Fibroblast of skin of right quadriceps (primary cell): Measurements from ENCODE around the gene MBD3.

Experiments
- DNase-seq: peaks from one replicate; pipeline ENCODE4 v3.0.0-alpha.2; 2013

Gene MBD3

GRCh38 chr19:1592024-1592754 lies 476 bp downstream of the MBD3 start:
- DNase-seq = peak; percentile 91

- DNase-seq = peak; percentile 7
Observed at GRCh38 chr19:1591421-1592023, 1.1 kb downstream of the MBD3 start.

- peak; percentile 21 for DNase-seq
Observed at GRCh38 chr19:1590641-1591397, 1.8 kb downstream of the MBD3 start.

- no peak for DNase-seq
Observed at GRCh38 chr19:1587872-1588271, 4.8 kb downstream of the MBD3 start.

GRCh38 chr19:1585243-1585580 lies 7.5 kb downstream of the MBD3 start:
- no peak for DNase-seq

DNA sequence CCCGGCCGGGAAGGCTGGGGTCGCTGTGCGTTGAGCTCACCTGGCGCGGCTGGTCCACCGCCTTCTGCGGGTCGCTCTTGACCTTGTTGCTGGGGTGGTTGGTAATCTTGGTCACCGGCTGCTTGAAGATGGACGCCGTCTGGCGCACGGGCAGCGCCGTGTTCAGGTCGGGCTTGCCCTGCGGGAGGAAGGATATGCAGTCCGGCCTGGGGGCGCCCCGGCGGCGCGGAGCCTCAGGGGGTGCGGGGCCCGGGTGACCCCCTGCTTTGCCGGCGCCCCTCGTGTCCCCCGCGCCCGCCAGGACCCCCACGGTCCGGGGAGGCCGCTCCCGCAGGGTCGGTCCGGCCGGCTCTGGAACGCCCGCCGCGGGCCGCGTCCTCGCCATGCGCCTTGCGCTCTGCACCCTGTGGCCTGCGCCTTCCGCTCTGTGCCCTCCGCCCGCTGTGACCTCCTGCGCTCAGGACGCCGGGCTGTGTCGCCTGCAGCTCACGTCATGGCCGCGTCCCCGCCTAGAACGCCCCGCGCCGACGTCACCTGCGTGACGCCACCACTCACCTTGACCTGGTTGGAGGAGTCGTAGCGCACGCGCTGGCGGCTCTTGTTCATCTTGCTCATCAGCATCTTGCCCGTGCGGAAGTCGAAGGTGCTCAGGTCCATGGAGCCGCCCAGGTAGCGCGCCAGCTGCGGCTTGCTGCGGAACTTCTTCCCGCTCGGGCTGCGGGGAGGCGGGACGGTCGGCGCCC lies 8.0 kb downstream of the MBD3 start:
- no peak for DNase-seq

- DNase-seq = no peak
Observed at GRCh38 chr19:1582201-1582600, 10.5 kb downstream of the MBD3 start.

DNA sequence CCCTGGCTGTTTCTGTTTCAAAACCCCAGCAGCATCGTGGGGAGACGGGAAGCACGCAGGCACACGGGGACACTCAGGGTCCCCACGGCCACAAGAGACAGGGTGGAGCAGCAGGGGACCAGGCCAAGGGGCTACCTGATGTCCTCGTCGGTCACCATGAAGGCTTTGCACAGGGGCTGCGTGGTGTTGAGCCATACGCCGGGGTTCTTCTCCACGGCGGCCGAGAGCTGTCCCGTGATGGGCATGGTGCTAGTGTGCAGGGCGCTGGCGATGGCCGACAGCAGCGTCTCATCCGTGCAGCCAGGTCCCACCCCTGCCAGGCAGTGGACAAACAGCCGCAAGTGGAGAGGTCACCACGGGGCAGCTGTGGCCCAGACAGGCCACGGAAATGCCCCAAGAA lies 11.7 kb downstream of the MBD3 start:
- DNase-seq = no peak

DNA sequence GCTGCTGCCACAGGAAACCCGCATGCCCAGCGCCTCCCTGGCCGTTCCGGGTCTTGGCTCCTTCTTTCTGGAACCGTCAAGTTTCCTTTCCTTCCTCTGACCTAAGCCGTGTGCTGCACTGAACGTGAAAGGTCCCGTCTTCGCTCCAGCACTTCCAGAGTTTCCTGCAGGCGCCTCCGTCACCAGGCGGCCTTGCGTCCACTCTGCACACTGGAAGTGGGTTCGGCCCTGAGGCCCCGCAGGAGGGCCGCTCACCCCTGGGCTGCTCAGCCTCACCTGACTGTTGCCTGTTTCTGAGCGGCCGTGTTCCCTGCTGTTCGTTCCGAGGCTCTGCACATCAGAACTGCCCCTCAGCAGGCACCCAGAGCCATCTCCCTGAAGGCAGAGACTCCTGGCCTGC lies 12.3 kb downstream of the MBD3 start:
- no peak for DNase-seq

GRCh38 chr19:1579222-1579621 lies 13.4 kb downstream of the MBD3 start:
- DNase-seq = no peak

- no peak for DNase-seq
Observed at GRCh38 chr19:1577929-1578618, 14.6 kb downstream of the MBD3 start.

DNA sequence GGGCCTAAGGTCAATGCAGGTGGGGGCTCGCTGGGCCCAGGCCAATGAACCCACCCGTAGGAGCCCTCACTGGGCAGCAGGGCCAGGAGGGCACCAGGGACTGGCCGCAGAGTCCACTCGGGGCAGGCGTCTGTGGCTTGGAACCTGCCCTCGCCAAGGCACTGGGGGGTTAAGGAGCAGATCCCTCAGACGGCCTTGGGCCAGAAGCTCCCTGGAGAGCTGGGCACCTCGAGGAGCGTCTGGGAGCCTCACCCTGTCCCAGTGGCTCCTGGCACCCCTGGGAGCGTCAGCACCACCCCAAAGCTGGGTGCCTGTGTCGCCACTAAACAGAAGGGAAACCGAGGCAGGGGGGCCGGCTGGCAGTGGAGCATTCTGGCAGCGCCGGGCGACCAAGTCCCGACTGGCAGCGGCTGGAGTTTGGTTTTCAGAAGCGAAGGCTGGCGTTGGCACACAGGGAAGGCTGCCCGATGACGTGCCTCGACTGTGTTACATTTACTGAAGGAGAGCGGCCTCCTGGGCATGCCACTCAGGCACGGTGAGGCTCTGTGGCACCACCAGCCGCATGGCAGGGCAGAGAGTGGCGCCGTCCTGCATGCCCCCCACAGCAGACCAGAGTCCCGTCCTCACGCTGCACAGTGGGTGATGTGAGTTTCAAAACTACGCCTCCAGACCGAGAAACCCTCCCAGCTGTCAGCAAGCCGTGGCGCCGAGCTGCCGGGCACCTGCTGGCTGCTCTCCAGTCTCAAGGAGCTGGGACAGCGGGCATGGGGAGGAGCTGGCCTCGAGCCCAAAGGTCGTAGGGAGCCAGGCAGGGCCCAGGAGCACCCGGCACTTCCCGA lies 15.4 kb downstream of the MBD3 start:
- no peak for DNase-seq

DNA sequence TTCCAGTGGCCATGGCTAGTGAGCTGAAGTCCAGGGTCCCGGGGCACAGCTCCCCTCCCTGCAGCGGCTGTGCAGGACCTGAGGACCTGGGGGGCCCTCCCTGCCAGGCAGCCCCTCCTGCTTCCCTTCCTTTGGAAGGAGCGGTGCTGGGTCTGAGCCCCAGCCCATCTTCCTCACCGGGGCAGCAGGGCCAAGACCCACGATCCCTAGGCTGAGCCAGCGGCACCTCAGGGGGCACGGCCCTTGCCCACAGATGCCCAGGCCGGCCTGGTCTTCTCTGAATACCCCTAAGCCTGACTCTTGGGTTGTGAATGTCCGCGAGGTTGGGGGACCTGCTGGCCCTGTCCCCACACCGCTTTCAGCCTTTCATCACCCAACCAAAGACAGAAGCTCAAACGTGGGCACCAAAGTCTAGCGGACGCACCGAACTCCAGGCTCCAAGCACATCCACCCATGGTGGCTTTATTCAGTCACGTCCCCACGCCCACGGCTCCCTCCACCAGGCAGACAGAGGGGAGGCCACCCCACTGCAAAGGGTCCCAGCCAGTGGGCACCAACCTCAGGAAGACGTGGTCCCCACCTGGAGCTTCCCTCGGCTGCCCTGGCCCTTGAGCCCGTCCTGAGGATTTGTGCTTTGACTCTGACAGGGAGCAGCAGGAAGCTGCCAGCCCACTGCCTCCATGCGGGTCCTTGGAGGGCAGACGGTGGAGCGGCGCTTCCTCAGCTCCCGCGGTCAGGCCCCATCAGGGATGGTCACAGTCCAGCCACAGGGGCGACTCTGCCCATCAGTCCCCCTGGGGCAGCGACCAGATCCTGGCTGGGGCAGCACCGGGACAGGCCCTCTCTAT lies 16.2 kb downstream of the MBD3 start:
- DNase-seq = no peak

DNA sequence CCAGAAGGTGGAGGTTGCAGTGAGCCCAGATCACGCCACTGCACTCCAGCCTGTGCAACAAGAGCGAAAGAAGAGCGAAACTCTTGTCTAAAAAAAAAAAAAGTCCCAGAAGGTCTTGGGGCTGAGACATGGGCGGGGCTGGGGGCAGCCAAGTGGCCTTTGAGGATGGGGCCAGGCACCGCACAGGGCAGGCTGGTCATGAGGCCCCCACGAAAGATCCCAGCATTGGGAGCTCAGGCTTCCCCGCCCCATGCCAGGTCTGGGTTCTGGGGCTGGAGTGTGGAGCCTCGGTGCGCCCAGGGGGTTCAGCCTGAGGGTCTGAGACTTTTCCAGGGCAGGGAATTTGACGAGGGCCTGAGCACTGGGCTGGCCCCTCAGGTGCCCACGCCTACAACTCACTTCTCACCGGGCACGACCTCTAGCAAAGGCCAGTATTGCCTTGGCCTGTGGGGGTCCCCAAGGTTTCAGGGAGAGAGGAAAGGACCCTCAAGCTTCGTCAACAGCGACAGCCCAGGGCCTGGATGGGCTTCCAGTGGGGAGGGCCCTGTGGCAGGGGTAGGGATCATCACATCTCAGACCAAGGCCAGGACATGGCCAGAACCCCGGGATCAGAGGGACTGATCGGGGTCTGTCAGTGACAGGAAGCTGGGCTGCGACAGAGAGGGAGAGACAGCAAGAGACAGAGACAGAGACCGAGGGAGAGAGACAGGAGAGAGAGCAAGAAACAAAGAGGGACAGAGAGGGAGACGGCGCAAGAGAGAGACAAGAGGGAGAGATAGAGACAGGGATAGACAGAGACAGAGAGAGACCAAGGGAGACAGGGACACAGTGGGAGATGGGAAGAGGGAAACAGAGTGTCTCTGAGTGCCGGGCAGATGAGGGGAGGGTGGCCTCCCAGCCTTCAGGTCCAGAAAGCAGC lies 17.1 kb downstream of the MBD3 start:
- DNase-seq = no peak

DNA sequence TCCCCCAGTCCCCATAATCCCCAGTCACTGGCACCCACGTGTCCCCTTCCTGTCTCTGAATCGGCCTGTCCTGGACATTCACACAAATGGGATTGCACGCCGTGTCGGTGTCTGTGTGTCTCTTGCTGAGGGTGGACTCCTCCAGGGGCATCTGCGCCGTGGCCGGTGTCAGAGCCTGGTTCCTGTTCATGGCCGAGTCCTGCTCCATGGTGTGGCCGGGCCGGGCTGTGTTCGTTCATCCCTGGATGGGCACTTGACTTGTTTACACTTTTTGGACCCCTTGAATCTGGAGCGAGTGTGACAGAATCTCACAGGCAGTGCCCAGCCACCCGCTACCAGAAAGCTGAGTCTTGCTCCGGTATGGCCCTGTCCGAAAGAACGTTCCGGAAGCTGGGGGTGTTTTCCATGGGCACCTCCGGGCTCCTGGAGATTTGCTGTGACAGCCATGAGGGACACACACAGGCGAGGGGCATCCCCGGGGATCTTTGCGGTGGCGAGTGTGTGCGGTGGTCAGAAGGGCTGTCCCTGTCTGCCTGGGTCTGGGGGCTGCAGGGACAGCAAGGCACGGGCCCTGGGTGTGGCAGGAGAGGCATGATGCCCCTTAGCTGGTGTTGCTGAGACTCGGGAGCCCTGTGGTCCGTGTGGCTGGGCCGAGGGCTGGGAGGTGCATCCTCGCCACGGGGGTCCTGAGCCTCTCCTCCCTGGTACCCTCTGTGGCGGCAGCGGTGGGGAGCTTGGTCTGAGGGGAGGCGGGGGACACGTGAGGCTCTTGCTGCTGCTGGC lies 18.1 kb downstream of the MBD3 start:
- no peak for DNase-seq

DNA sequence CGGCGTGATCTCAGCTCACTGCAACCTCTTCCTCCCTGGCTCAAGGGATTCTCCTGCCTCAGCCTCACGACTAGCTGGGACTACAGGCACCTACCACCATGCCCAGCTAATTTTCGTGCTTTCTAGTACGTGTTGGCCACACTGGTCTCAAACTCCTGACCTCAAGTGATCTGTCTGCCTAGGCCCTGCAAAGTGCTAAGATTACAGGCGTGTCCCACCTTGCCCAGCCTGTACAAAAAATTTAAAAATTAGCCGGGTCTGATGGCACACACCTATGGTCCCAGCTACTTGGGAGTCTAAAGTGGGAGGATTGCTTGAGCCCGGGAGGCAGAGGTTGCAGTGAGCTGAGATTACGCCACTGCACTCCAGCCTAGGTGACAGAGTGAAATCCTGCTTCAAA lies 19.9 kb downstream of the MBD3 start:
- DNase-seq = no peak

GRCh38 chr19:1571358-1571757 lies 21.3 kb downstream of the MBD3 start:
- no peak for DNase-seq

- DNase-seq = no peak
Observed at GRCh38 chr19:1570836-1571235, 21.8 kb downstream of the MBD3 start.

- no peak for DNase-seq
Observed at GRCh38 chr19:1569997-1570396, 22.7 kb downstream of the MBD3 start.
